AG04449 (cell line): Measurements from ENCODE around the gene ROBO1.
"Not testable (repeated sequence)": the region's sequence is repeated elsewhere in the genome, so short reads cannot be mapped to it uniquely, and the experiment has no call there.

Source experiments
- CTCF ChIA-PET: fragments of 350-600 bp; formaldehyde crosslinking; extraction: SDS; loops from one replicate; lab custom pipeline; 2021; ENCODE audit warnings: antibody characterized with exemption; lab: Yijun Ruan, JAX
- POLR2A ChIA-PET: fragments of 400-600, 350-600 bp; formaldehyde crosslinking; extraction: SDS; loops from one replicate; lab custom pipeline; 2020; ENCODE audit warnings: antibody characterized with exemption, inconsistent platforms; lab: Yijun Ruan, JAX
- DNase-seq: peaks from one replicate; pipeline ENCODE4 v3.0.0-alpha.2; 2010; ENCODE audit warnings: low read depth, low spot score
- H3K4me3 ChIP-seq: 2 replicates; pipeline ENCODE4 v1.5.1; 2011; ENCODE audit warnings: low read depth, mild to moderate bottlenecking, control low read depth, low read length
- TF ChIP-seq, protein P1 (sequence below): IDR thresholded peaks from one replicate; pipeline ENCODE4 v1.5.1; 2011; ENCODE audit warnings: mild to moderate bottlenecking, moderate library complexity, low read length, control low read depth, inconsistent platforms; ENCODE audit not compliant: insufficient read depth; ENCODE audit errors: missing control alignments

The ROBO1 gene

DNA sequence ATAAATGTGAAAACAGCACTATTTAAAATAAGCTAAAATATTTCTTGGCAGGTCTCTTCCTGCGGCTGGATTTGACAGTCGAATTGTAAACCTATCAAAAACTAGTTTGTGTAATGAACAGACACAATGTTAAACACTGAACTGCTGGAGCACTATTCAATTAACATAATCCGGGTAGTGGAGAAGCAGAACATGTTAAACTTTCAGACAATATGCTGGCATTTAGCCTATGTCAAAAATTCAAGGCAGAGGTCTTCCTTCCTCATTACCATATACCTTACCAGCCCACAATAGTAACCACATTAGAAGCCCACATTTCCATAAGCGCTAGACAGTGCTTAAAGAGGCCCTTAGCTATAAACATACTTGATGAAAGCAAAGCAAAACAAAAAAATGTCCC lies 1042.9 kb downstream of the ROBO1 start:
- H3K4me3 ChIP-seq, result no peak overlapping the region
- POLR2A ChIA-PET, result interaction anchor here (0.6 kb wide), 1 partner anchor 13 kb away, joined by 3 read pairs; no protein-coding TSS in a partner anchor
- TF ChIP-seq, protein P1, sequence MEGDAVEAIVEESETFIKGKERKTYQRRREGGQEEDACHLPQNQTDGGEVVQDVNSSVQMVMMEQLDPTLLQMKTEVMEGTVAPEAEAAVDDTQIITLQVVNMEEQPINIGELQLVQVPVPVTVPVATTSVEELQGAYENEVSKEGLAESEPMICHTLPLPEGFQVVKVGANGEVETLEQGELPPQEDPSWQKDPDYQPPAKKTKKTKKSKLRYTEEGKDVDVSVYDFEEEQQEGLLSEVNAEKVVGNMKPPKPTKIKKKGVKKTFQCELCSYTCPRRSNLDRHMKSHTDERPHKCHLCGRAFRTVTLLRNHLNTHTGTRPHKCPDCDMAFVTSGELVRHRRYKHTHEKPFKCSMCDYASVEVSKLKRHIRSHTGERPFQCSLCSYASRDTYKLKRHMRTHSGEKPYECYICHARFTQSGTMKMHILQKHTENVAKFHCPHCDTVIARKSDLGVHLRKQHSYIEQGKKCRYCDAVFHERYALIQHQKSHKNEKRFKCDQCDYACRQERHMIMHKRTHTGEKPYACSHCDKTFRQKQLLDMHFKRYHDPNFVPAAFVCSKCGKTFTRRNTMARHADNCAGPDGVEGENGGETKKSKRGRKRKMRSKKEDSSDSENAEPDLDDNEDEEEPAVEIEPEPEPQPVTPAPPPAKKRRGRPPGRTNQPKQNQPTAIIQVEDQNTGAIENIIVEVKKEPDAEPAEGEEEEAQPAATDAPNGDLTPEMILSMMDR, result no peak
- CTCF ChIA-PET, result no interaction called here
- no peak for DNase-seq

GRCh38 chr3:78724364-78724763 lies 1043.4 kb downstream of the ROBO1 start:
- CTCF ChIA-PET, H3K4me3 ChIP-seq, POLR2A ChIA-PET, DNase-seq: not testable (repeated sequence)

- TF ChIP-seq, protein P1, result no peak
- CTCF ChIA-PET, result no interaction called here
- POLR2A ChIA-PET, result no interaction called here
- DNase-seq, result no peak
- no peak overlapping the region for H3K4me3 ChIP-seq
Measured at GRCh38 chr3:78721771-78722543, 1045.8 kb downstream of the ROBO1 start.

DNA sequence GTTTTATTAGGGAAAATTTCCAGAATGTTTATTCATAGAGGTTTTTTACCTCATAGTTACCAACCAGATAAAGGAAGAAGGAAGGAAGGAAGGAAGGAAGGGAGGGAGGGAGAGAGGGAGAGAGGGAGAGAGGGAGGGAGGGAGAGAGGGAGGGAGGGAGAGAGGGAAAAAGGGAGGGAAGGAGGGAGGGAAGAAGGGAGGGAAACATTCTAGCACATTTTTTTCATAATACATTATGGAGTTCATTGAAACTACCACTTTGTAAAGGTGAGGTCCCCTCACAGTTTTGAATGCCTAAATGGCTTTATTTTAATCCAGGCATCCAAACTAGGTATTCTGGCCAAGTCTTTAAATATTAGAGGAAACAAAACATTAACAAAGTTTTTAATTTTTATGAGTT lies 1049.1 kb downstream of the ROBO1 start:
- no peak overlapping the region for H3K4me3 ChIP-seq
- TF ChIP-seq, protein P1, result no peak
- no peak for DNase-seq
- POLR2A ChIA-PET, result no interaction called here
- CTCF ChIA-PET, result no interaction called here

DNA sequence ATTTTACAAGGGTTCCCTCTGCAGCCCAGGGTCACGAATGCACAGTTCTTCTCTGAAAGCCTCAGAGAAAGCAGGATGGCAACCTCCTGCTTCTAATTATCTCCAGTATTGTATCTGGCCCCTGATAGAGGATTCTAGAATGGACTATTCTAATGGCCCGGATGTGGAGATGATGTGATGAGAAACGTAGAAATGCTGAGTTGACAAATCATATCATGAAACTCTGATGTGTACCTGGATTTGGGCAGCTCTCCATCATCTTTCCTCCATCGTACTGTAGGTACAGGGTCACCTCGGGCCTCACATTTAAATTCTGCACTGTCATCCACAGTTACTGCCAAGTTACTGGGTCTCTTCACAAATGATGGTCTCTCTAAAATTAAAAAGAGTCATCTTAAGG lies 1050.8 kb downstream of the ROBO1 start:
- POLR2A ChIA-PET, result no interaction called here
- H3K4me3 ChIP-seq, result no peak overlapping the region
- CTCF ChIA-PET, result no interaction called here
- DNase-seq, result no peak
- TF ChIP-seq, protein P1, result no peak

- TF ChIP-seq, protein P1, result no peak
- POLR2A ChIA-PET, result no interaction called here
- no peak for DNase-seq
- H3K4me3 ChIP-seq, result no peak overlapping the region
- CTCF ChIA-PET, result no interaction called here
Measured at GRCh38 chr3:78712941-78713340, 1054.9 kb downstream of the ROBO1 start.

- CTCF ChIA-PET, result no interaction called here
- TF ChIP-seq, protein P1, result no peak
- H3K4me3 ChIP-seq, result no peak overlapping the region
- DNase-seq, result no peak
- POLR2A ChIA-PET, result interaction anchor here (0.7 kb wide), 1 partner anchor 13 kb away, joined by 3 read pairs; no protein-coding TSS in a partner anchor
Measured at GRCh38 chr3:78712270-78712669, 1055.5 kb downstream of the ROBO1 start.
